ENCODE results near the gene CTDSPL2. TPM values are rescaled to one million over a fixed set of nuclear protein-coding genes. Genes with fewer than 3 reads are reported as not detected.

The CTDSPL2 gene
- total and polyA plus RNA-seq, 10 of the 15 experiments (the other 5 are each of a cell fraction or from before 2014, with no cell fraction given) = 10.7 to 77.1 (median 44.9) TPM

- TF ChIP-seq CHD2 (IDR thresholded peaks at IDR 0.05; ENCODE audit: borderline replicate concordance, low read depth, low read length) = no peak
- TF ChIP-seq HDGF (IDR thresholded peaks at IDR 0.05) = no peak
- TF ChIP-seq CBX5 (IDR thresholded peaks at IDR 0.05; ENCODE audit: low read depth) = no peak
- TF ChIP-seq SP1 (IDR thresholded peaks at IDR 0.05; ENCODE audit: low read depth, low read length) = no peak
- TF ChIP-seq NBN (IDR thresholded peaks at IDR 0.05) = no peak
- no peak for TF ChIP-seq RELB (IDR thresholded peaks at IDR 0.05; ENCODE audit: low read depth)
- TF ChIP-seq SRF (IDR thresholded peaks at IDR 0.05; ENCODE audit: low read depth in 2 of 2, low read length in 2 of 2) = no peak
- no peak for TF ChIP-seq NFYA (IDR thresholded peaks at IDR 0.05; ENCODE audit: borderline replicate concordance, low read depth, low read length)
- TF ChIP-seq, protein P1, sequence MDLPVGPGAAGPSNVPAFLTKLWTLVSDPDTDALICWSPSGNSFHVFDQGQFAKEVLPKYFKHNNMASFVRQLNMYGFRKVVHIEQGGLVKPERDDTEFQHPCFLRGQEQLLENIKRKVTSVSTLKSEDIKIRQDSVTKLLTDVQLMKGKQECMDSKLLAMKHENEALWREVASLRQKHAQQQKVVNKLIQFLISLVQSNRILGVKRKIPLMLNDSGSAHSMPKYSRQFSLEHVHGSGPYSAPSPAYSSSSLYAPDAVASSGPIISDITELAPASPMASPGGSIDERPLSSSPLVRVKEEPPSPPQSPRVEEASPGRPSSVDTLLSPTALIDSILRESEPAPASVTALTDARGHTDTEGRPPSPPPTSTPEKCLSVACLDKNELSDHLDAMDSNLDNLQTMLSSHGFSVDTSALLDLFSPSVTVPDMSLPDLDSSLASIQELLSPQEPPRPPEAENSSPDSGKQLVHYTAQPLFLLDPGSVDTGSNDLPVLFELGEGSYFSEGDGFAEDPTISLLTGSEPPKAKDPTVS (IDR thresholded peaks at IDR 0.05; ENCODE audit: low read depth, low read length) = no peak
- no peak for TF ChIP-seq CBFB (IDR thresholded peaks at IDR 0.05; ENCODE audit: low read depth)
- TF ChIP-seq ZNF274 (IDR thresholded peaks at IDR 0.05; ENCODE audit: insufficient read depth, insufficient read length) = no peak
- no peak for TF ChIP-seq EGR1 (IDR thresholded peaks at IDR 0.05; ENCODE audit: borderline replicate concordance in 1 of 2, low read depth in 2 of 2, low read length in 2 of 2)
- no peak for TF ChIP-seq KAT2A (conservative IDR thresholded peaks at IDR 0.05; ENCODE audit: control insufficient read depth, low read depth, low read length)
- TF ChIP-seq RELA (IDR thresholded peaks at IDR 0.05; ENCODE audit: borderline replicate concordance, partially characterized antibody) = no peak
- TF ChIP-seq ESRRA (IDR thresholded peaks at IDR 0.05; ENCODE audit: low read length) = no peak
- TF ChIP-seq, protein P2, sequence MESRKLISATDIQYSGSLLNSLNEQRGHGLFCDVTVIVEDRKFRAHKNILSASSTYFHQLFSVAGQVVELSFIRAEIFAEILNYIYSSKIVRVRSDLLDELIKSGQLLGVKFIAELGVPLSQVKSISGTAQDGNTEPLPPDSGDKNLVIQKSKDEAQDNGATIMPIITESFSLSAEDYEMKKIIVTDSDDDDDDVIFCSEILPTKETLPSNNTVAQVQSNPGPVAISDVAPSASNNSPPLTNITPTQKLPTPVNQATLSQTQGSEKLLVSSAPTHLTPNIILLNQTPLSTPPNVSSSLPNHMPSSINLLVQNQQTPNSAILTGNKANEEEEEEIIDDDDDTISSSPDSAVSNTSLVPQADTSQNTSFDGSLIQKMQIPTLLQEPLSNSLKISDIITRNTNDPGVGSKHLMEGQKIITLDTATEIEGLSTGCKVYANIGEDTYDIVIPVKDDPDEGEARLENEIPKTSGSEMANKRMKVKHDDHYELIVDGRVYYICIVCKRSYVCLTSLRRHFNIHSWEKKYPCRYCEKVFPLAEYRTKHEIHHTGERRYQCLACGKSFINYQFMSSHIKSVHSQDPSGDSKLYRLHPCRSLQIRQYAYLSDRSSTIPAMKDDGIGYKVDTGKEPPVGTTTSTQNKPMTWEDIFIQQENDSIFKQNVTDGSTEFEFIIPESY (IDR thresholded peaks at IDR 0.05) = no peak
- no peak for TF ChIP-seq PAX8 (IDR thresholded peaks at IDR 0.05)
- no peak for TF ChIP-seq BMI1 (IDR thresholded peaks at IDR 0.05; ENCODE audit: borderline replicate concordance)
- no peak for TF ChIP-seq FOS (IDR thresholded peaks at IDR 0.05; ENCODE audit: borderline replicate concordance, extremely low read depth, insufficient read length)
- peaks cover 0 to under 1% of the 10 kb centered on the region in 2 experiments; a peak in 2 of 4 replicates for H3K36me3 ChIP-seq (ENCODE audit: control insufficient read depth in 2 of 2, insufficient read depth in 2 of 2, low read length in 1 of 2)
- ATAC-seq = no peak
- CTCF ChIA-PET = interaction anchor here (0.6 to 1.4 kb wide), 2 partner anchors 10 to 395 kb away, joined by 3 to 4 read pairs; no protein-coding TSS in a partner anchor
- H3K4me1 ChIP-seq (ENCODE audit: control insufficient read depth, insufficient read depth, low read length) = no peaks in the 10 kb centered on the region
- peaks cover 2% of the 10 kb centered on the region; the same call in 1 of the 3 replicates for H3K9me3 ChIP-seq (replicated peaks; ENCODE audit: control insufficient read depth, insufficient read depth, low read length)
- in situ Hi-C loops (cut with MboI) (no loop called here), intact Hi-C loops (cut with micrococcal nuclease; ENCODE audit: unreplicated experiment) (no loop called here)
- H3K4me2 ChIP-seq (ENCODE audit: control insufficient read depth, insufficient read depth) = no peak overlapping the region
- no peak overlapping the region for H2AFZ ChIP-seq (ENCODE audit: control insufficient read depth, low read depth, low read length)
- no peak for DNase-seq (ENCODE audit: low read depth, low spot score)
- no peak overlapping the region for H3K9ac ChIP-seq (ENCODE audit: control insufficient read depth, insufficient read depth, low read length)
- RAD21 ChIA-PET (ENCODE audit: unreplicated experiment) = interaction anchor here (0.6 kb wide), 1 partner anchor 172 kb away, joined by 3 read pairs; no protein-coding TSS in a partner anchor
- BruUV-seq (replicated peaks) = no TSS peak
- peaks cover 10% of the 10 kb centered on the region for H3K79me2 ChIP-seq (ENCODE audit: control insufficient read depth, insufficient read depth, low read length)
- FAIRE-seq = no peak
- 98% methylated on average over 2 of the region's 2 CpGs for WGBS (ENCODE audit: insufficient coverage, insufficient replicate concordance, low lambda C conversion rate, missing lambda C conversion rate)
- POLR2A ChIA-PET = interaction anchor here (0.7 kb wide), 1 partner anchor 11 kb away, joined by 9 read pairs; no protein-coding TSS in a partner anchor
- no peaks in the 10 kb centered on the region for H4K20me1 ChIP-seq (ENCODE audit: control insufficient read depth, insufficient read depth)
- SMC1A ChIA-PET (ENCODE audit: uncharacterized antibody, unreplicated experiment) = interaction anchor here (1.0 to 1.7 kb wide), 3 partner anchors 10 to 44 kb away, joined by 3 to 5 read pairs (median 3); no protein-coding TSS in a partner anchor
- H3K27me3 ChIP-seq (replicated peaks in 1 of 2; ENCODE audit: control insufficient read depth in 2 of 2, insufficient read depth in 2 of 2, low read length in 1 of 2) = no peaks in the 10 kb centered on the region
- H3K27ac ChIP-seq (ENCODE audit: control insufficient read depth, insufficient read depth) = no peak overlapping the region
- H3K4me3 ChIP-seq = no peak overlapping the region
Observed at GRCh38 chr15:44471885-44472455, 44.5 kb downstream of the CTDSPL2 start.

Measured in GM12878 (cell line).